ENCODE measurements around the gene TMEM198. TPM values are rescaled to one million over a fixed set of nuclear protein-coding genes. Genes with fewer than 3 reads are reported as not detected.

TMEM198 gene
- 3.1 and 3.4 TPM in 2 replicates for total RNA-seq

- H3K4me1 Mint-ChIP-seq = peaks cover 17% of the 10 kb centered on the region
- H3K36me3 Mint-ChIP-seq (ENCODE audit: low read depth) = peaks cover 8% of the 10 kb centered on the region
- H3K27ac Mint-ChIP-seq = peak within 1 kb of the TSS; percentile 75
- peaks cover 18% of the 10 kb centered on the region for H3K27me3 Mint-ChIP-seq
- peak; percentile 99 for DNase-seq
- H3K9me3 Mint-ChIP-seq = no peaks in the 10 kb centered on the region
- peak within 1 kb of the TSS; percentile 89 for H3K4me3 Mint-ChIP-seq
- intact Hi-C loops (cut with micrococcal nuclease) = loop anchor here (1.0 to 5.0 kb wide), 8 partner anchors 9 to 1271 kb away; partner anchors contain the start of genes AAMP, DNAJB2, GMPPA and PNKD
Measured at GRCh38 chr2:219543596-219544358, at the start of gene TMEM198, which contains the start of gene CHPF. TSS of gene TMEM198 (plus strand) at chr2:219544028. CDS start at chr2:219544728, 700 bp downstream. TSS of gene CHPF (minus strand) at chr2:219543809. CDS start at chr2:219543538, 271 bp downstream.

- Mint-ChIP-seq H3K36me3 (ENCODE audit: low read depth) (peaks cover 3% of the 10 kb centered on the region), H3K27me3 (peaks cover 43% of the 10 kb centered on the region), H3K4me1 (peaks cover 20% of the 10 kb centered on the region), H3K9me3 (no peaks in the 10 kb centered on the region), H3K4me3 (no peak overlapping the region), H3K27ac (no peak overlapping the region)
- DNase-seq = peak; percentile 58
- intact Hi-C loops (cut with micrococcal nuclease) = loop anchor here (5.0 to 10.0 kb wide), 2 partner anchors 510 to 598 kb away; partner anchors contain the start of gene FEV
Measured at GRCh38 chr2:219494952-219495530, 48.8 kb upstream of the TMEM198 start.

GRCh38 chr2:219495531-219496122, 48.2 kb upstream of the TMEM198 start:
- intact Hi-C loops (cut with micrococcal nuclease) = loop anchor here (5.0 to 10.0 kb wide), 2 partner anchors 511 to 598 kb away; partner anchors contain the start of gene FEV
- H3K9me3 Mint-ChIP-seq = no peaks in the 10 kb centered on the region
- no peak overlapping the region for H3K4me3 Mint-ChIP-seq
- peaks cover 3% of the 10 kb centered on the region for H3K36me3 Mint-ChIP-seq (ENCODE audit: low read depth)
- peak; percentile 88 for DNase-seq
- H3K27me3 Mint-ChIP-seq = peaks cover 43% of the 10 kb centered on the region
- no peak overlapping the region for H3K27ac Mint-ChIP-seq
- peaks cover 26% of the 10 kb centered on the region for H3K4me1 Mint-ChIP-seq

GRCh38 chr2:219496247-219496824, 47.5 kb upstream of the TMEM198 start:
- Mint-ChIP-seq H3K27ac (peak overlapping the region; percentile 8), H3K4me1 (peaks cover 26% of the 10 kb centered on the region), H3K27me3 (peaks cover 43% of the 10 kb centered on the region), H3K9me3 (no peaks in the 10 kb centered on the region), H3K36me3 (ENCODE audit: low read depth) (peaks cover 3% of the 10 kb centered on the region), H3K4me3 (peak overlapping the region; percentile 97)
- intact Hi-C loops (cut with micrococcal nuclease) = loop anchor here (5.0 to 10.0 kb wide), 2 partner anchors 512 to 599 kb away; partner anchors contain the start of gene FEV
- DNase-seq = no peak

- no peak overlapping the region for H3K27ac Mint-ChIP-seq
- H3K36me3 Mint-ChIP-seq (ENCODE audit: low read depth) = peaks cover 3% of the 10 kb centered on the region
- DNase-seq = peak; percentile 68
- intact Hi-C loops (cut with micrococcal nuclease) = loop anchor here (5.0 to 10.0 kb wide), 2 partner anchors 512 to 600 kb away; partner anchors contain the start of gene FEV
- H3K4me3 Mint-ChIP-seq = peak overlapping the region; percentile 97
- peaks cover 26% of the 10 kb centered on the region for H3K4me1 Mint-ChIP-seq
- peaks cover 43% of the 10 kb centered on the region for H3K27me3 Mint-ChIP-seq
- H3K9me3 Mint-ChIP-seq = no peaks in the 10 kb centered on the region
Measured at GRCh38 chr2:219496825-219497494, 46.9 kb upstream of the TMEM198 start.

GRCh38 chr2:219497495-219498279, 46.1 kb upstream of the TMEM198 start:
- Mint-ChIP-seq H3K9me3 (no peaks in the 10 kb centered on the region), H3K4me3 (peak overlapping the region; percentile 97), H3K27ac (no peak overlapping the region), H3K27me3 (peaks cover 43% of the 10 kb centered on the region), H3K4me1 (peaks cover 26% of the 10 kb centered on the region), H3K36me3 (ENCODE audit: low read depth) (peaks cover 3% of the 10 kb centered on the region)
- intact Hi-C loops (cut with micrococcal nuclease) = loop anchor here (1.0 to 10.0 kb wide), 8 partner anchors 33 to 600 kb away; partner anchors contain the start of genes CHPF, DNAJB2, FEV and STK11IP
- DNase-seq = peak; percentile 85

GRCh38 chr2:219498280-219499057, 45.4 kb upstream of the TMEM198 start, which contains the start of gene GMPPA:
TSS of gene GMPPA (plus strand) at chr2:219498891. CDS start at chr2:219499976, 1,085 bp downstream.
- intact Hi-C loops (cut with micrococcal nuclease) = loop anchor here (1.0 to 10.0 kb wide), 8 partner anchors 32 to 601 kb away; partner anchors contain the start of genes CHPF, DNAJB2, FEV and STK11IP
- Mint-ChIP-seq H3K4me1 (peaks cover 26% of the 10 kb centered on the region), H3K9me3 (no peaks in the 10 kb centered on the region)

GRCh38 chr2:219499058-219499307, 44.8 kb upstream of the TMEM198 start:
- intact Hi-C loops (cut with micrococcal nuclease) = loop anchor here (2.0 to 10.0 kb wide), 3 partner anchors 220 to 602 kb away; partner anchors contain the start of genes DNAJB2 and FEV
- peaks cover 26% of the 10 kb centered on the region for H3K4me1 Mint-ChIP-seq
- H3K27ac Mint-ChIP-seq = peak overlapping the region; percentile 83
- DNase-seq = no peak
- peaks cover 3% of the 10 kb centered on the region for H3K36me3 Mint-ChIP-seq (ENCODE audit: low read depth)
- peaks cover 35% of the 10 kb centered on the region for H3K27me3 Mint-ChIP-seq
- H3K4me3 Mint-ChIP-seq = peak overlapping the region; percentile 97
- no peaks in the 10 kb centered on the region for H3K9me3 Mint-ChIP-seq

More at GRCh38 chr2:219498280-219499057, 45.4 kb upstream of the TMEM198 start, which contains the start of gene GMPPA:
- Mint-ChIP-seq H3K4me3 (peak within 1 kb of the TSS; percentile 97), H3K27ac (peak within 1 kb of the TSS; percentile 83), H3K27me3 (peaks cover 39% of the 10 kb centered on the region), H3K36me3 (ENCODE audit: low read depth) (peaks cover 3% of the 10 kb centered on the region)
- peak; percentile 99 for DNase-seq

GRCh38 chr2:219499555-219499954, 44.3 kb upstream of the TMEM198 start:
- intact Hi-C loops (cut with micrococcal nuclease) = loop anchor here (2.0 to 10.0 kb wide), 3 partner anchors 221 to 602 kb away; partner anchors contain the start of genes DNAJB2 and FEV
- Mint-ChIP-seq H3K27me3 (peaks cover 30% of the 10 kb centered on the region), H3K27ac (peak overlapping the region; percentile 83), H3K4me1 (peaks cover 27% of the 10 kb centered on the region), H3K36me3 (ENCODE audit: low read depth) (peaks cover 8% of the 10 kb centered on the region), H3K4me3 (peak overlapping the region; percentile 97), H3K9me3 (no peaks in the 10 kb centered on the region)
- DNase-seq = no peak

GRCh38 chr2:219500135-219500534, 43.7 kb upstream of the TMEM198 start:
- H3K27me3 Mint-ChIP-seq = peaks cover 24% of the 10 kb centered on the region
- H3K36me3 Mint-ChIP-seq (ENCODE audit: low read depth) = peaks cover 10% of the 10 kb centered on the region
- peaks cover 29% of the 10 kb centered on the region for H3K4me1 Mint-ChIP-seq
- no peaks in the 10 kb centered on the region for H3K9me3 Mint-ChIP-seq
- intact Hi-C loops (cut with micrococcal nuclease) = no loop called here
- DNase-seq = no peak
- peak overlapping the region; percentile 97 for H3K4me3 Mint-ChIP-seq
- peak overlapping the region; percentile 66 for H3K27ac Mint-ChIP-seq

GRCh38 chr2:219501849-219502248, 42.0 kb upstream of the TMEM198 start:
- intact Hi-C loops (cut with micrococcal nuclease) = no loop called here
- Mint-ChIP-seq H3K4me1 (peaks cover 29% of the 10 kb centered on the region), H3K27me3 (peaks cover 11% of the 10 kb centered on the region), H3K27ac (no peak overlapping the region), H3K36me3 (ENCODE audit: low read depth) (peaks cover 18% of the 10 kb centered on the region), H3K9me3 (no peaks in the 10 kb centered on the region), H3K4me3 (no peak overlapping the region)
- DNase-seq = no peak

All from activated CD4-positive, alpha-beta T cell treated with anti-CD3 and anti-CD28 coated beads, Interleukin-2, amount 10 ng/mL, durations not matched to agents 24 days and 14 days (primary cell).